GM12878 (cell line): Measurements from ENCODE around the gene ANKS1A.

ENCODE experiments used
- CTCF ChIP-seq, 3 experiments: IDR thresholded peaks in 2 of 3; conservative IDR thresholded peaks in 1 of 3; 2 replicates each; pipeline ENCODE4 v1.5.1; 2011; ENCODE audit warnings: low read depth in 3 of 3, low read length in 3 of 3, mild to moderate bottlenecking in 3 of 3, control low read depth in 2 of 3, moderate library complexity in 2 of 3, inconsistent platforms in 1 of 3, mixed read lengths in 1 of 3; ENCODE audit not compliant: control insufficient read depth in 2 of 3, insufficient read depth in 1 of 3; ENCODE audit errors: extremely low read depth in 1 of 3
- TAF1 ChIP-seq: IDR thresholded peaks from 2 replicates; pipeline ENCODE4 v1.6.1; 2011; ENCODE audit warnings: mild to moderate bottlenecking, low read depth, low read length, borderline replicate concordance

GRCh38 chr6:35068644-35069043 is 179.6 kb downstream of the ANKS1A start:
- TF ChIP-seq TAF1: no peak
- TF ChIP-seq CTCF (IDR thresholded peaks at IDR 0.05 in 2 of 3, conservative IDR thresholded peaks at IDR 0.05 in 1 of 3; ENCODE audit: control insufficient read depth in 2 of 3, extremely low read depth in 1 of 3, insufficient read depth in 1 of 3, low read depth in 3 of 3, low read length in 3 of 3): no peak
